Measurements from ENCODE around the gene LSM14B.

Gene LSM14B

DNA sequence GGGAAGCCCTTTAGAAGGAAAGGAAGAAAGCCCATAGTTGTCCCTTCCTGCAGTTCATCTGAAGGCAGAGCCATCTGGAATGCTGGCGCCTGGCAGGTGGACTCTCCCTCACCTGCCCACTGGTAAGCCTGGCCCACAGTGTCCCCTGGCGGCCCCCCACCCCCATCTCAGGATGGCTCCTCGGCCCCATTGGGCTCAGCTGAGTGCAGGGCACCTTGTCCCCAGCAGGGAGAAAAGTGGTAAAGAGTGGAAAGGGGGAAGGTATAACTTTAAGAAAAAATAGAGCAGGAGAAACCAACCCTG lies 33.9 kb downstream of the LSM14B start:
- Histone ChIP-seq H3K27me3 (ENCODE audit: control insufficient read depth in 2 of 2, insufficient read depth in 2 of 2, low read length in 2 of 2) (no peaks in the 10 kb centered on the region), H3K4me1 (ENCODE audit: control insufficient read depth in 2 of 2, insufficient read depth in 2 of 2, low read length in 2 of 2) (no peaks in the 10 kb centered on the region), H3K9ac (ENCODE audit: low read depth in 1 of 2, low read length in 2 of 2) (no peak overlapping the region), H3K27ac (ENCODE audit: low read depth in 2 of 2, low read length in 2 of 2) (no peak overlapping the region), H3K9me3 (ENCODE audit: control insufficient read depth in 2 of 2, low read length in 2 of 2) (no peaks in the 10 kb centered on the region), H3K36me3 (ENCODE audit: control insufficient read depth in 2 of 2, insufficient read depth in 2 of 2, low read length in 2 of 2) (peaks cover 6 to 29% of the 10 kb centered on the region in 2 donors), H3K4me3 (ENCODE audit: low read length in 2 of 2) (no peak overlapping the region)

DNA sequence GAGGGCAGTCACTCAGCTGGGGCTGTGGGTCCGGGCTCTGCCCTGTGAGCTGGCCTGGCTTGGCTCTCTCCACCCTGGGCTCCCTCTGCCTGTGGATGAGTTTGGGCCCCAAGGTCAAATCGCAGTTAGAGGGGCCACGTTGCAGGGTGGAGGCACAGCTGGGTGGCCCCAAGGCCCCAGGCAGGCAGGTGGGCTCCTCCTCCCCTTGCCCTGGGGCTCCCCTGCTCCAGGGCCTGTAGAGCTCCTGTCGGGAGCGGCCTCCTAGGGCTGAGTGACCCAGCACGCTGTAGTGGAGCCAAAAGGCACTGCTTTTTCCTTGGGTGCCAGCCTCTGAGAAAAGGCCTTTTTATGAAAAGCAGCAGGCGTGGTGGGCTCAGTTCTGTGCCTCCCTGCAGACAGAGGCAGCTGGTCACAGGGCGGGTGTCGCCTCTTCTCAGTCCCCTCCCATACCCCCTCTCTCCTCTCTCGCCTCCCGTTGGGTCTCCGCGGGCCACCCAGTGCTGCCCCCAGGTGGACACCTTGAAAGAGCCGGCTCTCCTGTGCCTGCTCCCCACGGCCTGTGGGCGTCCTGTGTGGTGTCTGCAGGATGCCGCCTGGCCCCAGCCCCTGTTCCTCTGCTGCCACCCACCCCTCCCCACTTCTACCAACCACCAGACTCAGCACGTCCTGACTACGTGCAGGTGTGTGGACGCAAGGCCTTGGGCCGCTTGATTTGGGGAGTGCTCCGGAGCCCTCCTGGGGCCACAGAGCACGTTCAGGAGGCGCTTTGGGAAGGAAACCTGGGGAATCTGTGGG lies 34.5 kb downstream of the LSM14B start:
- Histone ChIP-seq H3K4me3 (ENCODE audit: low read length in 2 of 2) (no peak overlapping the region), H3K27ac (ENCODE audit: low read depth in 2 of 2, low read length in 2 of 2) (no peak overlapping the region), H3K4me1 (ENCODE audit: control insufficient read depth in 2 of 2, insufficient read depth in 2 of 2, low read length in 2 of 2) (no peaks in the 10 kb centered on the region), H3K9me3 (ENCODE audit: control insufficient read depth in 2 of 2, low read length in 2 of 2) (no peaks in the 10 kb centered on the region), H3K9ac (ENCODE audit: low read depth in 1 of 2, low read length in 2 of 2) (no peak overlapping the region), H3K36me3 (ENCODE audit: control insufficient read depth in 2 of 2, insufficient read depth in 2 of 2, low read length in 2 of 2) (peaks cover 11 to 34% of the 10 kb centered on the region in 2 donors), H3K27me3 (ENCODE audit: control insufficient read depth in 2 of 2, insufficient read depth in 2 of 2, low read length in 2 of 2) (no peaks in the 10 kb centered on the region)

DNA sequence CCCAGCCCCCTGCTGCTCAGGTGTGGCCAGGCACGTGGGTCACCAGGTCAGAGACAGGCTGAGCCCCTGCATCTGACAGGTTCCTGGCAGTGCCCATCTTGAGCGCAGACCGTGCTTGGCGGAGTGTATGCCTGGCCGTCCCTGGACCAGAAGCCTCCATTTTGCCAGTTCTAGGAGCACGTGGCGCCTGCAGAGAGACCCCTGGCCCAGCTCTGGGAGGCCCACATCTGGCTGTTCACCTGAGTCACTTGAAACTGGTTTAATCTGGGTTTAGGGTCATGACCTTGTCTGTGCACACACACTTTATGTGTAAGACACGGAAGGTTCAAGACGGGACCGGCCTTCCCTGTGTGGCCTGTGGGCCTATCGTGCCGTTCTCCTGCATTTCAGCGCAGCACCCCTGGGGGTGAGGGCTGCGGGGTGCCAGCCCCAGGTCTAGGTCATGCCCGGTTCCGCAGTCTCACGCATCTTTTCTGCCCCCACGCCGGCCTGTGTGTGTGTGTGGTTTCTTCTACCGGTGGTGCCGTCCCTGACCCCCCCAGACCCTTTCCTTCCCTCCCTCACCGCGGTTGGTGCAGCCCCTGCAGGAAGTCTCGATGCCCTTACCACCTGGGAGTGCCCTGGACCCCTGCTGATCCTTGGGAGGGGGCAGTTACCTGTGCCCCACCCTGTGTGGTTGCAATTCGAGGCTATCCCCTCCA lies 35.3 kb downstream of the LSM14B start:
- no peak overlapping the region for H3K9ac ChIP-seq (ENCODE audit: low read depth in 1 of 2, low read length in 2 of 2)
- H3K27me3 ChIP-seq (ENCODE audit: control insufficient read depth in 2 of 2, insufficient read depth in 2 of 2, low read length in 2 of 2) = no peaks in the 10 kb centered on the region
- H3K4me1 ChIP-seq (ENCODE audit: control insufficient read depth in 2 of 2, insufficient read depth in 2 of 2, low read length in 2 of 2) = no peaks in the 10 kb centered on the region
- no peak overlapping the region for H3K27ac ChIP-seq (ENCODE audit: low read depth in 2 of 2, low read length in 2 of 2)
- no peaks in the 10 kb centered on the region for H3K9me3 ChIP-seq (ENCODE audit: control insufficient read depth in 2 of 2, low read length in 2 of 2)
- H3K36me3 ChIP-seq (ENCODE audit: control insufficient read depth in 2 of 2, insufficient read depth in 2 of 2, low read length in 2 of 2) = peaks cover 12 to 38% of the 10 kb centered on the region in 2 donors
- H3K4me3 ChIP-seq (ENCODE audit: low read length in 2 of 2) = no peak overlapping the region

DNA sequence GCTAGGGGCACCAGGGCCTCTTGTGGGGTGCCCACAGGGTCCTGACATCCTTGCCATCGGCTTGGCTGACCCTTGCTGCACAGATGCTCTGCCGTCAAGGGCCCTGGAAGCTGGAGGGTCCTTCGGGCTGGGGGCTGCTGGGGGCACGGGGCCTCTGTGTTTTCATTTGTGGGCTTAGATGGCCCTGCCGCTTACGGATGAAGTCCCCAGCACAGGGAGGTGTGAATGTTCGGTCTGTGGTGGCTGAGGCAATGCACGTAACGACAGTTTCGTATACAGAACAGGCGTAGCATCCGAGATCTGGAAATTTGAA lies 35.8 kb downstream of the LSM14B start:
- Histone ChIP-seq H3K4me3 (ENCODE audit: low read length in 2 of 2) (no peak overlapping the region), H3K36me3 (ENCODE audit: control insufficient read depth in 2 of 2, insufficient read depth in 2 of 2, low read length in 2 of 2) (peaks cover 16 to 40% of the 10 kb centered on the region in 2 donors), H3K27me3 (ENCODE audit: control insufficient read depth in 2 of 2, insufficient read depth in 2 of 2, low read length in 2 of 2) (no peaks in the 10 kb centered on the region), H3K9me3 (ENCODE audit: control insufficient read depth in 2 of 2, low read length in 2 of 2) (no peaks in the 10 kb centered on the region), H3K4me1 (ENCODE audit: control insufficient read depth in 2 of 2, insufficient read depth in 2 of 2, low read length in 2 of 2) (no peaks in the 10 kb centered on the region), H3K27ac (ENCODE audit: low read depth in 2 of 2, low read length in 2 of 2) (no peak overlapping the region), H3K9ac (ENCODE audit: low read depth in 1 of 2, low read length in 2 of 2) (no peak overlapping the region)

DNA sequence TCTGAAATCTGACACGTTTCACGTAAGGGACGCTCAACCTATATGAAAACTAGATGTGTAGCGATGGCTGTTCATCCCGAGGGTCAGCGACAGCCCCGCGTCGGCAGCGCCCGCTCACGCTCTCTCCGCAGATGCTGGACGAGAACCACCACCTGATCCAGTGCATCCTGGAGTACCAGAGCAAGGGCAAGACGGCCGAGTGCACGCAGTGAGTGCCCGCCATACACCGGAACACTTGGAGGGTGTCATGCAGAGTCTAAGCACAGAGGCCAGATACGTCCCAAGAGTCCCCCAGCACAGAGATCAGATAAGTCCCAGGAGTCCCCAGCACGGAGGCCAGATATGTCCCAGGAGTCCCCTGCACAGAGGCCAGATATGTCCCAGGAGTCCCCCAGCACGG lies 36.3 kb downstream of the LSM14B start:
- H3K9ac ChIP-seq (ENCODE audit: low read depth in 1 of 2, low read length in 2 of 2) = no peak overlapping the region
- no peak overlapping the region for H3K4me3 ChIP-seq (ENCODE audit: low read length in 2 of 2)
- H3K36me3 ChIP-seq (ENCODE audit: control insufficient read depth in 2 of 2, insufficient read depth in 2 of 2, low read length in 2 of 2) = peaks cover 16 to 40% of the 10 kb centered on the region in 2 donors
- H3K9me3 ChIP-seq (ENCODE audit: control insufficient read depth in 2 of 2, low read length in 2 of 2) = no peaks in the 10 kb centered on the region
- no peak overlapping the region for H3K27ac ChIP-seq (ENCODE audit: low read depth in 2 of 2, low read length in 2 of 2)
- no peaks in the 10 kb centered on the region for H3K4me1 ChIP-seq (ENCODE audit: control insufficient read depth in 2 of 2, insufficient read depth in 2 of 2, low read length in 2 of 2)
- no peaks in the 10 kb centered on the region for H3K27me3 ChIP-seq (ENCODE audit: control insufficient read depth in 2 of 2, insufficient read depth in 2 of 2, low read length in 2 of 2)

DNA sequence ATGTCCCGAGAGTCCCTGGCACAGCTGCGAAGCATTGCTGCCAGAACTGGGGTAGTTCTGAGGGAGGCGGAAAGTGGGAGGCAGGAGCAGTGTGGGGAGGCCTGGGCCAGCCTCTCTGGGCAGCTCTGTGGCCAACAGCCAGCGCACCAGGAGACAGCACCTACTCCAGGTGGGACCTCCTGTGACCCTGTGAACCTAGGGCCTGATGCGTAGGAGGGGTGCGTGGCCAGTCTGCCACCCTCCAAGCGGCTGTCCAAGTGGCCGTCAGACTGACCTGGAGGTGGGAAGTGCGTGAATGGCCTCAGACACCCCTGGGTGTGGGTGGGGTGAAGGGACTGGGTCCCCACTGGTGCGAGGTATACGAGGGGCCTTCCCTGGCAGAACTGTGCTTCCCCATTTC lies 36.8 kb downstream of the LSM14B start:
- no peaks in the 10 kb centered on the region for H3K27me3 ChIP-seq (ENCODE audit: control insufficient read depth in 2 of 2, insufficient read depth in 2 of 2, low read length in 2 of 2)
- H3K36me3 ChIP-seq (ENCODE audit: control insufficient read depth in 2 of 2, insufficient read depth in 2 of 2, low read length in 2 of 2) = peaks cover 18 to 39% of the 10 kb centered on the region in 2 donors
- no peak overlapping the region for H3K27ac ChIP-seq (ENCODE audit: low read depth in 2 of 2, low read length in 2 of 2)

GRCh38 chr20:62159839-62160238 lies 37.6 kb downstream of the LSM14B start:
- no peaks in the 10 kb centered on the region for H3K9me3 ChIP-seq (ENCODE audit: control insufficient read depth in 2 of 2, low read length in 2 of 2)
- H3K27me3 ChIP-seq (ENCODE audit: control insufficient read depth in 2 of 2, insufficient read depth in 2 of 2, low read length in 2 of 2) = no peaks in the 10 kb centered on the region
- H3K4me1 ChIP-seq (ENCODE audit: control insufficient read depth in 2 of 2, insufficient read depth in 2 of 2, low read length in 2 of 2) = no peaks in the 10 kb centered on the region
- no peak overlapping the region for H3K9ac ChIP-seq (ENCODE audit: low read depth in 1 of 2, low read length in 2 of 2)
- no peak overlapping the region for H3K4me3 ChIP-seq (ENCODE audit: low read length in 2 of 2)
- no peak overlapping the region for H3K27ac ChIP-seq (ENCODE audit: low read depth in 2 of 2, low read length in 2 of 2)
- H3K36me3 ChIP-seq (ENCODE audit: control insufficient read depth in 2 of 2, insufficient read depth in 2 of 2, low read length in 2 of 2) = peaks cover 24 to 39% of the 10 kb centered on the region in 2 donors

More for the DNA sequence above, 36.8 kb downstream of the LSM14B start:
- Histone ChIP-seq H3K9me3 (ENCODE audit: control insufficient read depth in 2 of 2, low read length in 2 of 2) (no peaks in the 10 kb centered on the region), H3K9ac (ENCODE audit: low read depth in 1 of 2, low read length in 2 of 2) (no peak overlapping the region), H3K4me1 (ENCODE audit: control insufficient read depth in 2 of 2, insufficient read depth in 2 of 2, low read length in 2 of 2) (no peaks in the 10 kb centered on the region), H3K4me3 (ENCODE audit: low read length in 2 of 2) (no peak overlapping the region)

- no peak overlapping the region for H3K4me3 ChIP-seq (ENCODE audit: low read length in 2 of 2)
- H3K27me3 ChIP-seq (ENCODE audit: control insufficient read depth in 2 of 2, insufficient read depth in 2 of 2, low read length in 2 of 2) = no peaks in the 10 kb centered on the region
- H3K9me3 ChIP-seq (ENCODE audit: control insufficient read depth in 2 of 2, low read length in 2 of 2) = no peaks in the 10 kb centered on the region
- peaks cover 25 to 43% of the 10 kb centered on the region in 2 donors for H3K36me3 ChIP-seq (ENCODE audit: control insufficient read depth in 2 of 2, insufficient read depth in 2 of 2, low read length in 2 of 2)
- no peak overlapping the region for H3K9ac ChIP-seq (ENCODE audit: low read depth in 1 of 2, low read length in 2 of 2)
- H3K4me1 ChIP-seq (ENCODE audit: control insufficient read depth in 2 of 2, insufficient read depth in 2 of 2, low read length in 2 of 2) = no peaks in the 10 kb centered on the region
- H3K27ac ChIP-seq (ENCODE audit: low read depth in 2 of 2, low read length in 2 of 2) = no peak overlapping the region
Observed at GRCh38 chr20:62160253-62160652, 38.0 kb downstream of the LSM14B start.

DNA sequence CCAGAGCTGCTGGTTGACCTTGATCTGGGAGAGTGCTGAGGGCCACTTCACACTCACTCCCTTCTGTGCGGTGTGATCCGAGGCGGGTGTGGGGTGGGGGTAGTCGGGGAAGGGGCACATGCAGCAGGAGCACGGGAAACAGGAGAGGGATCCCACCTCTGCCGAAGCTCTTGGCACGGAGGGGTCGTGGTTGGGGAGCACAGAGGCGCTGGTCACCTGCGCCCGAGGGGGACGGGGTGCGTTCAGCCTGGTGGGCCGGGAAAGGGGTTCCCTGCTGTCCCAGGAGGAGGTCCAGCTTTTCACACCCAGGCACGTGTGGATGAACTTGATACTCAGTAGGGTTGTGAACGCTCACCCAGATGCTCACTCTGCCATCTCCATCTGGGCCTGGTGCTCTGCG lies 38.6 kb downstream of the LSM14B start:
- H3K27ac ChIP-seq (ENCODE audit: low read depth in 2 of 2, low read length in 2 of 2) = no peak overlapping the region
- H3K4me3 ChIP-seq (ENCODE audit: low read length in 2 of 2) = no peak overlapping the region
- no peaks in the 10 kb centered on the region for H3K27me3 ChIP-seq (ENCODE audit: control insufficient read depth in 2 of 2, insufficient read depth in 2 of 2, low read length in 2 of 2)
- no peaks in the 10 kb centered on the region for H3K9me3 ChIP-seq (ENCODE audit: control insufficient read depth in 2 of 2, low read length in 2 of 2)
- H3K9ac ChIP-seq (ENCODE audit: low read depth in 1 of 2, low read length in 2 of 2) = no peak overlapping the region
- H3K36me3 ChIP-seq (ENCODE audit: control insufficient read depth in 2 of 2, insufficient read depth in 2 of 2, low read length in 2 of 2) = peaks cover 31 to 47% of the 10 kb centered on the region in 2 donors
- no peaks in the 10 kb centered on the region for H3K4me1 ChIP-seq (ENCODE audit: control insufficient read depth in 2 of 2, insufficient read depth in 2 of 2, low read length in 2 of 2)

- Histone ChIP-seq H3K27ac (ENCODE audit: low read depth in 2 of 2, low read length in 2 of 2) (no peak overlapping the region), H3K9me3 (ENCODE audit: control insufficient read depth in 2 of 2, low read length in 2 of 2) (no peaks in the 10 kb centered on the region)
Observed at GRCh38 chr20:62161347-62161746, 39.1 kb downstream of the LSM14B start.

More at GRCh38 chr20:62161347-62161746, 39.1 kb downstream of the LSM14B start:
- H3K4me1 ChIP-seq (ENCODE audit: control insufficient read depth in 2 of 2, insufficient read depth in 2 of 2, low read length in 2 of 2) = no peaks in the 10 kb centered on the region
- H3K27me3 ChIP-seq (ENCODE audit: control insufficient read depth in 2 of 2, insufficient read depth in 2 of 2, low read length in 2 of 2) = no peaks in the 10 kb centered on the region
- peaks cover 36 to 49% of the 10 kb centered on the region in 2 donors for H3K36me3 ChIP-seq (ENCODE audit: control insufficient read depth in 2 of 2, insufficient read depth in 2 of 2, low read length in 2 of 2)
- H3K9ac ChIP-seq (ENCODE audit: low read depth in 1 of 2, low read length in 2 of 2) = no peak overlapping the region
- H3K4me3 ChIP-seq (ENCODE audit: low read length in 2 of 2) = no peak overlapping the region
